SK-N-MC (cell line): Measurements from ENCODE around the gene MYBBP1A.

Experiments
- EZH2 ChIP-seq: fragments of 200-600 bp; sonication (generic); IDR thresholded peaks from one replicate; pipeline ENCODE4 v1.6.1; 2017; ENCODE audit warnings: antibody characterized with exemption
- FOXP2 ChIP-seq: optimal IDR thresholded peaks from 2 replicates; pipeline ENCODE3; 2011; ENCODE audit warnings: mild to moderate bottlenecking, moderate library complexity; ENCODE audit not compliant: insufficient read depth; ENCODE audit errors: extremely low read length, control extremely low read depth
- POLR2AphosphoS5 ChIP-seq: IDR thresholded peaks from 2 replicates; pipeline ENCODE4 v1.6.1; 2012; ENCODE audit warnings: mild to moderate bottlenecking, low read depth, low read length, borderline replicate concordance

GRCh38 chr17:4551141-4551540 is 4.0 kb downstream of the MYBBP1A start:
- TF ChIP-seq EZH2 (no peak), FOXP2 (no peak), POLR2AphosphoS5 (no peak)
